ENCODE data around the gene CCDC40. TPM values are rescaled to one million over a fixed set of nuclear protein-coding genes. Genes with fewer than 3 reads are reported as not detected.

CCDC40 gene
- total and polyA plus RNA-seq, 2 of the 13 experiments (the other 11 are each of a cell fraction or from before 2014, with no cell fraction given) = 4.1 to 5.5 TPM

DNA sequence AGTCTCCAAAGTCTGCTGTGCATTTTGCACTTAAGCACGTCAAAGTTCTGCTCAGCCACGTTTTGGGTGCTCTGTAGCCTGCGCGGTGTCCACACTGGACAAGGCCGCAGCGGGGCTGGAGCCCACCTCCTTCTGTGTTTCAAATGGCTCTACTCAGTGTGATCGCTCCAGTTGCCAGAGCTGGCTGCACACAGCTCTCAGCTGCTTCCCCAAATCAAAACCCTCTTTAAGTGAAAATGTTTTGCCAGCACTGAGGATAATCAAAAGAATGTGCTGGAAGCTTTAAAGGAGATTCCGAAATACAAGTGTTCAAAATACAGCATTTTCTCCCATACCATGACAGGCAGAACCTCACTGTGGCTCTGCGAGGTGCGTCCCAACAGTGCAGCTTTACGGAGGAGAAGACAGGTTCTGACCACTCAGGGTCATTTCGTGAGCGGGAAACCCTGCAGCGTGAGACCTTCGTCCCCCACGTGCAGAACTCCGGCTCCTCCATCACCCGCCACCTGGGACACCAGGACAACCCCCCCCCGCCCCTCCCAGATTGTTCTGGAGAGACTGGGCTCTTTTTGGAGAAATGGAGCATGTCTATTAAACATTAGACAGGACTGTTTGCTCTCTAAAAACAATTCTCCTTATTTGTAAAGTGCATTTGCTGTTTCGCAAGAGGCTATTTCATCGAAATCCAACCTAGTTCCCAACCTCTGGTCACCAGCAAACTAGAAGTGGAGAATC lies 17.4 kb upstream of the CCDC40 start (continued):
- TF ChIP-seq, protein P1, sequence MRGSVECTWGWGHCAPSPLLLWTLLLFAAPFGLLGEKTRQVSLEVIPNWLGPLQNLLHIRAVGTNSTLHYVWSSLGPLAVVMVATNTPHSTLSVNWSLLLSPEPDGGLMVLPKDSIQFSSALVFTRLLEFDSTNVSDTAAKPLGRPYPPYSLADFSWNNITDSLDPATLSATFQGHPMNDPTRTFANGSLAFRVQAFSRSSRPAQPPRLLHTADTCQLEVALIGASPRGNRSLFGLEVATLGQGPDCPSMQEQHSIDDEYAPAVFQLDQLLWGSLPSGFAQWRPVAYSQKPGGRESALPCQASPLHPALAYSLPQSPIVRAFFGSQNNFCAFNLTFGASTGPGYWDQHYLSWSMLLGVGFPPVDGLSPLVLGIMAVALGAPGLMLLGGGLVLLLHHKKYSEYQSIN (CRISPR knock-in tag; IDR thresholded peaks at IDR 0.05; ENCODE audit: borderline replicate concordance) = no peak
- TF ChIP-seq SRSF1 (optimal IDR thresholded peaks at IDR 0.05; ENCODE audit: low read depth, low read length) (peak; percentile 40), NFE2 (CRISPR knock-in tag; IDR thresholded peaks at IDR 0.05) (no peak), NONO (IDR thresholded peaks at IDR 0.05) (no peak), NONO (CRISPR knock-in tag; conservative IDR thresholded peaks at IDR 0.05) (0 out of 2 replicates have a peak, but pooled peaks have one; percentile 33), ZSCAN30 (CRISPR knock-in tag; IDR thresholded peaks at IDR 0.05) (no peak), THYN1 (CRISPR knock-in tag; IDR thresholded peaks at IDR 0.05; ENCODE audit: borderline replicate concordance, low read depth) (no peak), RFX1 (IDR thresholded peaks at IDR 0.05) (no peak), ZNF615 (CRISPR knock-in tag; IDR thresholded peaks at IDR 0.05; ENCODE audit: borderline replicate concordance) (no peak), ZNF878 (CRISPR knock-in tag; IDR thresholded peaks at IDR 0.05) (no peak), ZNF225 (CRISPR knock-in tag; IDR thresholded peaks at IDR 0.05) (peak; percentile 45; the same call in 1 of the 2 replicates), POLR2AphosphoS2 (IDR thresholded peaks at IDR 0.05; ENCODE audit: low read depth, low read length) (no peak), ZBTB42 (CRISPR knock-in tag; IDR thresholded peaks at IDR 0.05) (no peak), TAF1 (CRISPR knock-in tag; IDR thresholded peaks at IDR 0.05) (no peak), RFXANK (CRISPR knock-in tag; IDR thresholded peaks at IDR 0.05) (no peak), ZMYM2 (CRISPR knock-in tag; IDR thresholded peaks at IDR 0.05) (no peak)
- TF ChIP-seq, protein P2, sequence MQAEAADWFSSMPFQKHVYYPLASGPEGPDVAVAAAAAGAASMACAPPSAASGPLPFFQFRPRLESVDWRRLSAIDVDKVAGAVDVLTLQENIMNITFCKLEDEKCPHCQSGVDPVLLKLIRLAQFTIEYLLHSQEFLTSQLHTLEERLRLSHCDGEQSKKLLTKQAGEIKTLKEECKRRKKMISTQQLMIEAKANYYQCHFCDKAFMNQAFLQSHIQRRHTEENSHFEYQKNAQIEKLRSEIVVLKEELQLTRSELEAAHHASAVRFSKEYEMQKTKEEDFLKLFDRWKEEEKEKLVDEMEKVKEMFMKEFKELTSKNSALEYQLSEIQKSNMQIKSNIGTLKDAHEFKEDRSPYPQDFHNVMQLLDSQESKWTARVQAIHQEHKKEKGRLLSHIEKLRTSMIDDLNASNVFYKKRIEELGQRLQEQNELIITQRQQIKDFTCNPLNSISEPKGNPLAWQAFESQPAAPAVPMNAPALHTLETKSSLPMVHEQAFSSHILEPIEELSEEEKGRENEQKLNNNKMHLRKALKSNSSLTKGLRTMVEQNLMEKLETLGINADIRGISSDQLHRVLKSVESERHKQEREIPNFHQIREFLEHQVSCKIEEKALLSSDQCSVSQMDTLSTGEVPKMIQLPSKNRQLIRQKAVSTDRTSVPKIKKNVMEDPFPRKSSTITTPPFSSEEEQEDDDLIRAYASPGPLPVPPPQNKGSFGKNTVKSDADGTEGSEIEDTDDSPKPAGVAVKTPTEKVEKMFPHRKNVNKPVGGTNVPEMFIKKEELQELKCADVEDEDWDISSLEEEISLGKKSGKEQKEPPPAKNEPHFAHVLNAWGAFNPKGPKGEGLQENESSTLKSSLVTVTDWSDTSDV (CRISPR knock-in tag; IDR thresholded peaks at IDR 0.05) = peak; percentile 95
- TF ChIP-seq, protein P3, sequence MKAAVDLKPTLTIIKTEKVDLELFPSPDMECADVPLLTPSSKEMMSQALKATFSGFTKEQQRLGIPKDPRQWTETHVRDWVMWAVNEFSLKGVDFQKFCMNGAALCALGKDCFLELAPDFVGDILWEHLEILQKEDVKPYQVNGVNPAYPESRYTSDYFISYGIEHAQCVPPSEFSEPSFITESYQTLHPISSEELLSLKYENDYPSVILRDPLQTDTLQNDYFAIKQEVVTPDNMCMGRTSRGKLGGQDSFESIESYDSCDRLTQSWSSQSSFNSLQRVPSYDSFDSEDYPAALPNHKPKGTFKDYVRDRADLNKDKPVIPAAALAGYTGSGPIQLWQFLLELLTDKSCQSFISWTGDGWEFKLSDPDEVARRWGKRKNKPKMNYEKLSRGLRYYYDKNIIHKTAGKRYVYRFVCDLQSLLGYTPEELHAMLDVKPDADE (CRISPR knock-in tag; IDR thresholded peaks at IDR 0.05) = no peak
